CD1c-positive myeloid dendritic cell (primary cell): Measurements from ENCODE around the gene CHMP6.
A peak's percentile ranks its signal among the peaks of the same experiment; 100 is the strongest.

Experiments used
- DNase-seq: peaks from one replicate; pipeline ENCODE4 v3.0.0-alpha.2; 2016; ENCODE audit errors: extremely low spot score

Gene CHMP6

DNA sequence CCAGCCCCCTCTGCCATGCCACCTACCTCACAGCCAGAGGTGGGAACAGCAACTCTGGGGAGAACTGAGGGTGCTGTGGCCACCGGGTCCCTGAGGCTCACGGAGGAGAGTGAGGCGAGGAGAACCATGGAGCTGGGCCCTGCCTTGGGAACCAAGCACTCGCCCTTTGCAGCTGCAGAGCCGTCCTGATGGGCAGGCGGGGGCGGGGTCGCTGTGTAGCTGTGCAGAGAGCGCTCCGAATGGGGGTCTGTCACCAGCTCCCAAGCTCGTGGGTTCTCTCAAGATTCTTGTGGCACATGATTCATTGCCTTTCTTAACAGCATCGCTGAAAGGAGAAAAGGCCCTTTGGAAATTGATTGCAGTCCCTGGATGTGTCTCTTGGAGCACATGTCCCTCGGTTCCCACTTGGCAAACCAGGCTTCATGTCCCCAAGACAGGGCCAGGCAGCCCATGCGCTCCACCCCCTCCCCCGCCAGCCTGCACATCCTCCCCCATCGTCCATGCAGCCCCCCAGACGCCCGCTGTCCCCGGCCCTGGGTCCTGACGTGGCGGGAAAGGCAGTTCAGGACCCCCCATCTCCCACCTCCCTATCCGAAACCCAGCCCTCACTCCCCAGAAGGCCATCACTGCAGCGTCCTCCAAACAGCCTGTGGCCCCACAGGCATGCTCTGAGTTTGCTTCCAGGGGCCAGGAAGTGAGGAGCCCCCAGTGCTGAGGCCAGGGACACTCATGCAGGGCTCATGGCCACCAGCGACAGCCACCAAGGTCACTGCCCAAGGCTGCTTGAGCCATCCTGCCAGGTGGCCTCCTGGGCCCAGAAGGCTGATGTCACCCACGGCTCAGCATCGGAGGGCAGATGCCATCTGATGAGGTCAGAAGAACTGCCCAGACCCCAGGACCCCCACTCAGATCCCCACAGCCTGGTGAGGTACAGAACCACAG lies 20.6 kb upstream of the CHMP6 start:
- DNase-seq, result no peak

- no peak for DNase-seq
Measured at GRCh38 chr17:80971704-80972304, 19.8 kb upstream of the CHMP6 start.

GRCh38 chr17:80976701-80977100 lies 14.9 kb upstream of the CHMP6 start:
- DNase-seq, result no peak

DNA sequence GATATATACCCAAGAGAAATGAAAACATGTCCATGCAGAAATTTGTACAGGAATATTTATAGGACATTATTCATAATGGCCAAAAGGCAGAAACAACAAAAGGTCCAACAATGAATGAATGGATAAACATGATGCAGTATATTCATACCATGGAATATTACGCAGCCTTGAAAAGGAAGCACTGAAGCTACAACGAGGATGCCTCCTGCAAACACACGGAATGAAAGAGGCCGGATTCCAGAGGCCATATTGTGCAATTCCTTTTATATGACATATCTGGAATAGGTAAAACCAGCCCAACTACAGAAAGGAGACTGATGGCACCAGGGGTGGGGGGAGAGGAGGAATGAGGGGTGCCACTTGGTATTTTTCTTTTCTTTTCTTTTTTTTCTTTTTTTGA lies 14.5 kb upstream of the CHMP6 start:
- no peak for DNase-seq

DNA sequence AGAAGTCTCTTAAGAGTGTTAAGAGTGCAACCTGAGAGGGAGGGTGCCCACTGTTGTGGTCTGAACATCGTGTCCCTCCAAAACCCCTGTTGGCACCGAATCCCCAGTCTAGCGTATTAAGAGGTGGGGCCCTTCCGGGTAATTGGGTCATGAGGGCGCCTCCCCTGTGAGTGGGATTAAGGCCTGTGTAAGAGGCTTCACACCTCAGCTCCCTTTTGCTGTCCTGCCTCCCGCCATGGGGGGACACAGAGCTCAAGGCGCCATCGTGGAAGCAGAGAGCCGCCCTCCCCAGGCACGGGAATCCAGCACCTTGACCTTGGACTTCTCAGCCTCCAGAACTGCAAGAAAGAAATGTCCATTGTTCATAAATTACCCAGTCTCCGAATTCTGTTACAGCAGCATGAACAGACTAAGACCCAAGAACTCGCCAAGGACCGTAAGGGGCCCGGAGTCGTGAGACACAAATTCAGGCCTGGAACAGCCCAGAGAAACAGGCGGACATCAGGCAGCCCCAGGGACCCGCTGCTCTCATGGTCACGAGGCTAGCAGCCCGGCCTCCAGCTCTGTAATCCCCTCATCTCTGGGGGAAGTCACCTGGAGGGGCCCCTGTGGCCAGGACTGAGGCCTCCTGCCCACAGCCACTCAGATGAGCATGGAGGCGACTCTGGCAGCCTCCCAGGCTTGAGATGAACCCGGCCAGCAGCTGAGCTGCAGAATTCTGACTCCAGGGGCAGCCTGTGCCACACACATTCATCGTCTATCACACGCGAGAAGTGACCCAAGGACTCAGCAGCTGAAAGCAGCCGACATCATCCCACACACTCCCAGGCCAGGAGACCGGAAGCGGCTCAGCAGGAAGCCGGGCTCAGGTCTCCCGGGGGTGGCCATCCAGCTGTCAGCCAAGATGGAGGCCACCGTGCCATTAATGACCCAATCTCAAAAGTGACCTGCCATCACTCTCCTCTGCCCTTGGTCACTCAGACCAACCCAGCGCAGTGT lies 12.8 kb upstream of the CHMP6 start:
- no peak for DNase-seq

- DNase-seq, result no peak
Measured at GRCh38 chr17:80979547-80980378, 11.9 kb upstream of the CHMP6 start.

DNA sequence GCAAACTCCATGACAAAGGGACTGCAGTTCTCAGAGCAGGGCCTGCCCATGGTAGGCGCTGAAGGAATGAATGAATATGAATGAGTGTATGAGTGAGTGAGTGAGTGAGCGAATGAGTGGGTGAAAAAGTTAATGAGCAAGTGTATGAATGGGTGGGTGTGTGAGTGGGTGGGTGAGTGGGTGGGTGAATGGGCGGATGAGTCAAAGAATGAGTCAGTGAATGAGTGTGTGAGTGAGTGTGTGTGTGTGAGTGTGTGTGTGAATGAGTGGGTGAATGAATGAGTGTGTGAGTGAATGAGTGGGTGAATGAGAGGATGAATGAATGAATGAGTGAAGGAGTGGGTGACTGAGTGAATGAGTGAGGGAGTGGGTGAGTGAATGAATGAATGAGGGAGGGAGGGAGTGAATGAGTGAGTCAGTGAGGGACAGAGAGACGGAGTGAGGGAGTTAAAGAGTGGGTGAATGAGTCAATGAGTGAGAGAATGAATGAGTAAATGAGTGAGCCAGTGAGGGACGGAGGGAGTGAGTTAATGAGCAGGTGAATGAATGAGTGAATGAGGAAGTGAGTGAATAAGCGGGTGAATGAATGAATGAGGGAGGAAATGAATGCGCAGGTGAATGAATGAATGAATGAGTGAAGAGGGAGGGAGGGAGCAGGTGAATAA lies 11.1 kb upstream of the CHMP6 start:
- no peak for DNase-seq

- DNase-seq, result peak; percentile 46
Measured at GRCh38 chr17:80981062-80981902, 10.4 kb upstream of the CHMP6 start.

GRCh38 chr17:80981929-80982425 lies 9.7 kb upstream of the CHMP6 start:
- no peak for DNase-seq

- DNase-seq, result no peak
Measured at GRCh38 chr17:80982426-80982974, 9.1 kb upstream of the CHMP6 start.

DNA sequence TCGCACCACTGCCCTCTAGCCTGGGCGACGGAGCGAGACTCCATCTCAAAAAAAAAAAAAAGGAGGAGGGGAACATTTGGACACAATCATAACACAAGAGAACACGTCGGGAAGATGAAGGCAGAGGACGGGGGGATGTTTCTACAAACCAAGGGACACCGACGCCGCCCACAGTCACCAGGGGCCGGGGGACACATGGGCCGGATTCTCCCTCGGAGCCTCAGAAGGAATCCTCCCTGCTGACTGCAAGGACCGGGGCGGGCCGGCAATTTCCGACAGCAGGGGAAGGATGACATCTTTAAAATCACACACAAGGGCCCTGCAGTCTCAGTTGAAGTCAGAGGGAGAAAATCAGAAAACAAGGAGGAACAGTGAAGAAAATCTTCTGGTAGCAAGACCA lies 8.1 kb upstream of the CHMP6 start:
- DNase-seq, result no peak

DNA sequence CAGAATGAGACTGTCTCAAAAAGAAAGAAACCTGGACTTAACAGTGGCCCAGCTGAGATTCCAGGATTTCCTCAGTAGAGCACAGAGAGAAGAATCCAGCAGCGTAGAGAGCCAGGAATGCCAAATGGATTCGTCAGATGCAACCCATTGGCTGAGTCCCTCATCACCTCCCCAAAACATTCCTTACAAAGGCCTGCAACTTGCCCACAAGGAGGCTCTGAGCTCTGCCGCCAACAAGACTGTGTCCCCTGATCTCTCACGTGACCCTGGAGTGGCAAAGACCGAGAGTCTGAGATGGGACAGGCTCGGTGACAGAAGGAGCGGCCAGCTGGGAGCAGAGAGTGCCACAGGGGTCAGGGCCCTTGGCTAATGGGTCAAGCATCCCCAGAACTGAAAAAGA lies 6.9 kb upstream of the CHMP6 start:
- DNase-seq, result no peak

GRCh38 chr17:80986046-80986445 lies 5.6 kb upstream of the CHMP6 start:
- DNase-seq, result no peak

GRCh38 chr17:80986816-80987475 lies 4.7 kb upstream of the CHMP6 start:
- peak; percentile 69 for DNase-seq

DNA sequence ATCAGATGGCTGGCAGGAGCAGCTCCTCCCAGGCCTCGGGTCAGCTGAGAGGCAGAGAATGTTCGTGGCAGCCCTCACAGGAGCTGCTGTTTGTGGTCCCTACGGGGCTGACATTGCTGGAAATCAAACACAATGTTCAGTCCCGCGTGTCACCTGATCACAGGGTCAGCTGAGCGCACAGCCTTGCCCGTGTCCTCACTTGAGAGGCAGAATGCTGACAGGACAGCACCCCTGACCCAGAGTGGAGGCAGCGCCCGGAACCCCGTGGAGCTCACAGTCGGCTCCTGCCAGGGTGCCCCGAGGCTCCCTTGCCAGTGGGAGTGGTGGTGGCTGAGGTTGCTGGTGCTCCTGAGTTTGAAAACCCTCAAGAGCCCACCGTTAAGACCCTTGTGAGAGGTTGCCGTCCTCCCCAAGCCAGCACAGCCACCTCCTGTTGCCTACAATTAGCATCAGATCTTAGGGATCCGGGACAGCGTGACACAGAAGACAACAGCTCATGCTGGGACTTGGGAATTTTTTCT lies 3.6 kb upstream of the CHMP6 start:
- DNase-seq, result no peak

DNA sequence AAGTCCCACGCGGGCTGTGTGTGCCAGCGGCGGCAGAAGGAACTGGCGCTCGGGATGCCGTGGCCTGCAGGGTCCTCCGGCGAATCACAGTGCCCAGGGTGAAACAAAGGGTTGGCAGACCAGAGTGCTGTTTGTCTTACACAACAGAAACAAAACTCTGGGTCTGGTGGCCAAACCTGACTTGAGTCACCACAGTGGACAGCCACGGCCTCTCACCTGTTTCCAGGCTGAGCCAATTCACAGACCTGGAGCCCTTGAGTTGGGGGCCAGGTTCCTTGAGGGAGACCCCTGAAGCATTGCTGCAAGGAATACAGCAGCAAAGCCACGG lies 2.1 kb upstream of the CHMP6 start:
- no peak for DNase-seq

DNA sequence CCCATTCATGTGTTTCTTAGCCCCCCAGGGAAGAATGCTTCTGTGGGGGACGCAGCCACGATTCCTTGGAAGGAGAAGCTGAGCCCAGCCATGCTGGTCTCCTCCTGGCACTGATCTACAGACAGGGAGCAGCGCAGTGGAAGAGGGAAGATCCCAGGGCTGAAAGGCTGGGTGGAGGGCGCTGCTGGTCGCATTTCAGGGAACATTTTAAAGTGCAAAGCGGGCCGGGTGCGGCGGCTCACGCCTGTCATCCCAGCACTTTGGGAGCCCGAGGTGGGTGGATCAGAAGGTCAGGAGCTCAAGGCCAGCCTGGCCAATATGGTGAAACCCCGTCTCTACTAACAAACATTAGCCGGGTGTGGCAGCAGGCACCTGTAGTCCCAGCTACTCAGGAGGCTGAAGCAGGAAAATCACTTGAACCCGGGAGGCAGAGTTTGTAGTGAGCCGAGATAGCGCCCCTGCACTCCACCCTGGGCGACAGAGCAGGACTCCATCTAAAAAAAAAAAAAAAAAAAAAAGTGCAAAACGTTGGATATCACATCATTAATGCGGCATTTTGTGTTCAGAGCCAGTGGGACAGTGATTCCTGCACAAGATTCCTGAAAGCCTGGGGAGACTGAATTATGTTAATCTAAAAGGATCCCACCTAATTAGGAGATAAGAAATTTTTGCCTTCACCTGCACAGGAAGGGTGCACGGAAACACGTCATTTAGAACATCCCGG lies 558 bp upstream of the CHMP6 start:
- no peak for DNase-seq
